ENCODE measurements around the gene NEK8. TPM values are rescaled to one million over a fixed set of nuclear protein-coding genes. Genes with fewer than 3 reads are reported as not detected.

The NEK8 gene
- total RNA-seq, 2 donors from 2014 or later = 2.9 to 18.5 TPM

DNA sequence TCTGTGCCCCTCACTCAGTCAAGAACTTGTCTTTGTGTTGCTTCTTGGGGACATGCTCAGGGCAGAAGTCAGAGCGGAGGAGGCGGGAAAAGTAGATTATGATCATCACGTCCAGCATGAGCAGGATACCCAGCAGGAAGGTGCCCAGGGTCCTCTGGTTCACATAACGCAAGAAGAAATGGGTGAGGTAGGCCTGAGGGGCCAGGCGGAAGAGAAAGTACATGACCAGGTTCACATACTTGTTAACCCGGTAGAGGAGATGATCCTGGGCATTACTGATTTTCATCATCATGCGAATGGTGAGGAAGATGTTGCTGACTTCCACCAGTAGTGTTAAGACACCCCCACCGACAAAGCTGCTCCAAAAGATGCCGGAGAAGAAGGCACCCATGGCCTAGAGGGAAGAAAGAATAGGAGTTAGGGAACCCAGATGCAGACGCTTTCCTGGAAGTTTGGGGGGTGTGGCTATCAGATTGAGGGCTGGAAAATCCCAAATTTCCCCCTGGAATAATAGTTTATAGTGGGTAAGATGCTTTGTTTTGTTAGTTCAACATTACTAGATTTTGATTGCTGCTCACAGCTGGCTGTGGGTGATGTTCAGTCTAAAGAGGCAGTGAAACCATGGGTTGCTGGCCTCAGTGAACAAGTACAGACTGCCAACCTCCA lies 4.0 kb upstream of the NEK8 start:
- no peak overlapping the region for H3K4me3 ChIP-seq
- intact Hi-C loops (cut with DNase I) = no loop called here
- TF ChIP-seq, protein P1, sequence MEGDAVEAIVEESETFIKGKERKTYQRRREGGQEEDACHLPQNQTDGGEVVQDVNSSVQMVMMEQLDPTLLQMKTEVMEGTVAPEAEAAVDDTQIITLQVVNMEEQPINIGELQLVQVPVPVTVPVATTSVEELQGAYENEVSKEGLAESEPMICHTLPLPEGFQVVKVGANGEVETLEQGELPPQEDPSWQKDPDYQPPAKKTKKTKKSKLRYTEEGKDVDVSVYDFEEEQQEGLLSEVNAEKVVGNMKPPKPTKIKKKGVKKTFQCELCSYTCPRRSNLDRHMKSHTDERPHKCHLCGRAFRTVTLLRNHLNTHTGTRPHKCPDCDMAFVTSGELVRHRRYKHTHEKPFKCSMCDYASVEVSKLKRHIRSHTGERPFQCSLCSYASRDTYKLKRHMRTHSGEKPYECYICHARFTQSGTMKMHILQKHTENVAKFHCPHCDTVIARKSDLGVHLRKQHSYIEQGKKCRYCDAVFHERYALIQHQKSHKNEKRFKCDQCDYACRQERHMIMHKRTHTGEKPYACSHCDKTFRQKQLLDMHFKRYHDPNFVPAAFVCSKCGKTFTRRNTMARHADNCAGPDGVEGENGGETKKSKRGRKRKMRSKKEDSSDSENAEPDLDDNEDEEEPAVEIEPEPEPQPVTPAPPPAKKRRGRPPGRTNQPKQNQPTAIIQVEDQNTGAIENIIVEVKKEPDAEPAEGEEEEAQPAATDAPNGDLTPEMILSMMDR (IDR thresholded peaks at IDR 0.05) = no peak
- TF ChIP-seq POLR2A (IDR thresholded peaks at IDR 0.05) = no peak
- peak overlapping the region in 3 of 4 donors; percentile 95 to 99 (median 99) for H3K27ac ChIP-seq
- peaks cover 18 to 22% of the 10 kb centered on the region in 2 donors for H3K36me3 ChIP-seq (replicated peaks in 1 of 2; ENCODE audit: insufficient read depth in 1 of 2, low read depth in 2 of 2)
- ATAC-seq (no peak), DNase-seq (no peak)
- no peaks in the 10 kb centered on the region for H3K9me3 ChIP-seq
- peaks cover 61% of the 10 kb centered on the region for H3K4me1 ChIP-seq
- WGBS, 2 donors = 80 to 86% methylated on average over 10 of the region's 10 CpGs
- H3K27me3 ChIP-seq = no peaks in the 10 kb centered on the region

DNA sequence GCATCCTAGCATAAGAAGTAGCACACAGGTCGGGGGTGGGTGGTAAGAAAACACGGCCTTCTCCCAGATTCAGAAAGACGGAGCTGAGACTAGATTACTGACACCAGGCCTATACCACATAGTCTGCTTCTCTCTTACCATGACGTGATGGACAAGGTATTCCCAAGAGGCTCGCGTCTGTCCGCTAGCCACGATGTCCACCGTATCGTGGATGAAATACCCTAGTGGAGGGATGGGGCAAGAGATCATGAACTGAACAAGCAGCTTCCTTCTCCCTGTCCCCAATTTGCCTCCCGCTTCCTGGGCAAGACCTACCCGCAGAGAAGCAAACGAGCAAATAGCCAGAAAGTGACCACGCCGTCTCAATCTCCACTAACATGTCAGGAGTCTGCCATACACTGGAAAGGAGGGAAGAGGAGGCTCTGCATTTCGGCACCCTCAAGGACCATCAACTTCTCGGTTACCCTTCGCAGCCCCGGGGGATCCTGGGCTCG lies 3.4 kb upstream of the NEK8 start:
- 13 to 19% methylated on average over 14 to 20 of the region's 20 CpGs for WGBS, 2 donors
- no peaks in the 10 kb centered on the region for H3K27me3 ChIP-seq
- H3K27ac ChIP-seq = peak overlapping the region; percentile 95 to 99 (median 98)
- no peak for ATAC-seq
- H3K4me3 ChIP-seq = no peak overlapping the region
- intact Hi-C loops (cut with DNase I) = no loop called here
- no peak for TF ChIP-seq POLR2A (IDR thresholded peaks at IDR 0.05)
- TF ChIP-seq, protein P1 (IDR thresholded peaks at IDR 0.05) = peak in 1 of 7 experiments; percentile 5
- peak in 1 of 4 donors; percentile 25 for DNase-seq
- H3K9me3 ChIP-seq = no peaks in the 10 kb centered on the region
- H3K4me1 ChIP-seq = peaks cover 61% of the 10 kb centered on the region
- H3K36me3 ChIP-seq (replicated peaks in 1 of 2; ENCODE audit: insufficient read depth in 1 of 2, low read depth in 2 of 2) = peaks cover 18 to 22% of the 10 kb centered on the region in 2 donors

DNA sequence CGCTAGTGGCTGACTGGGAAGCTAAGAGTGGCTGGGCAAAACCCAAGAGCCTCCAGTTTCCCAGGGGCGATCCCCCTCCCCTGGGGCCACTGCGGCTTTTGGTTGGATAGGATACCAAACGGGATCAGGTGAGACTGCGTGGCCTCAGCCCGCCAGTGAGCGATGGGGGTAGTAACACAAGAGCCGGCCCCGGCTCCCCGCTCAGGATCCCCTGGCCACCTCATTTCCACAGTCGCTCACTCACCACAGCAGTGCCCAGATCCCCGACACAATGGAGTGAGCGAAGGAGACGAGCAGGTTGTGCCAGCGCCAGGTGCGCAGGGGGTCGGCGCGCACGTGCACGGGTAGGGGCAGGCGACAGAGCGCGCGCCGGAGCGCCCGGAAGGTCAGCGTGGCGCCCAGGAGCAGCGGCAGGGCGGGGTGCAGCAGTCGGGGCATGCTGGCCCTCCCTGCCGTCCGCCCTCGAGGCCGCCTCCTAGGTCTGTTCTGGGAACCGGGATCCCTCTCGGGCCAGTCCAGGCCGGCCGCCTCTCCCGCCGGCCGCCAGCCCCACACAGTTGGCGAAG lies 2.8 kb upstream of the NEK8 start:
- peaks cover 18 to 22% of the 10 kb centered on the region in 2 donors for H3K36me3 ChIP-seq (replicated peaks in 1 of 2; ENCODE audit: insufficient read depth in 1 of 2, low read depth in 2 of 2)
- WGBS, 2 donors = 0% methylated on average over 2 to 39 of the region's 45 CpGs
- intact Hi-C loops (cut with DNase I) = no loop called here
- H3K27me3 ChIP-seq = no peaks in the 10 kb centered on the region
- peak overlapping the region; percentile 95 to 99 (median 98) for H3K27ac ChIP-seq
- DNase-seq (peak; percentile 68 to 78 (median 77)), ATAC-seq (no peak)
- TF ChIP-seq, protein P1 (IDR thresholded peaks at IDR 0.05) = no peak
- TF ChIP-seq POLR2A (IDR thresholded peaks at IDR 0.05) = peak in 2 of 3 donors; percentile 43 to 63
- H3K9me3 ChIP-seq = no peaks in the 10 kb centered on the region
- peaks cover 57% of the 10 kb centered on the region for H3K4me1 ChIP-seq
- H3K4me3 ChIP-seq = peak overlapping the region in 1 of 2 donors; percentile 14

DNA sequence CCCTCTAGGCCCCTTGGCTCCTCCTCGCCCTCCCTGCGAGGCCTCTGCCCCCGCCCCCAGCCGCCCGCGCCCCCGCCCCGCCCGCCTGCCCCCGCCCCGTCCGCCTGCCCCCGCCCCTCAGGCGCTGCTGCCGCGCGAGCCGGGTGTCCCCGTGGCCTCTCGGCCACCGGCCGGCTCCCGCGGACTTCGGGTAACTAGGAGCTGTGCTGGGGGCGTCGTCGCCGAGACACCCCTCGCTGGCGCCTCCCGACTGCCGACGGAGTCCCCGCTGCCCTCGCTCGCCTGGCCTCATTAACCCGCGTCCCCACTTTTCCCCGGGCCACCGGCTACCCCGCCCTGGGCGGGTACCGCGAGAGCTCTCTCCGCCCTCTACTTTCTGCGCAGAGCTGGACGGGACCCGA lies 2.4 kb upstream of the NEK8 start, which contains the start of gene TLCD1:
TLCD1 (minus strand) TSS at position 8 of the 401 bp plus-strand sequence. CDS start 136 bp downstream, outside the sequence.
- TF ChIP-seq, protein P1 (IDR thresholded peaks at IDR 0.05) = no peak
- no peak for TF ChIP-seq POLR2A (IDR thresholded peaks at IDR 0.05)
- peak; percentile 39 for ATAC-seq
- intact Hi-C loops (cut with DNase I) = no loop called here
- Histone ChIP-seq H3K9me3 (no peaks in the 10 kb centered on the region), H3K36me3 (replicated peaks in 1 of 2; ENCODE audit: insufficient read depth in 1 of 2, low read depth in 2 of 2) (peaks cover 18 to 22% of the 10 kb centered on the region in 2 donors), H3K27me3 (no peaks in the 10 kb centered on the region), H3K27ac (peak within 1 kb of the TSS; percentile 95 to 99 (median 98)), H3K4me3 (peak within 1 kb of the TSS; percentile 54 to 59), H3K4me1 (peaks cover 52% of the 10 kb centered on the region)
- peak; percentile 68 to 72 (median 70) for DNase-seq
- 0% methylated on average over 41 of the region's 49 CpGs; no CpG with 5 or more reads in 1 of the 2 donors for WGBS, 2 donors

Data from body of pancreas (tissue), 4 donors.